ENCODE results near the gene SKI.

GRCh38 chr1:2336499-2336898 lies 108.4 kb downstream of the SKI start:
- TF ChIP-seq, protein P1, sequence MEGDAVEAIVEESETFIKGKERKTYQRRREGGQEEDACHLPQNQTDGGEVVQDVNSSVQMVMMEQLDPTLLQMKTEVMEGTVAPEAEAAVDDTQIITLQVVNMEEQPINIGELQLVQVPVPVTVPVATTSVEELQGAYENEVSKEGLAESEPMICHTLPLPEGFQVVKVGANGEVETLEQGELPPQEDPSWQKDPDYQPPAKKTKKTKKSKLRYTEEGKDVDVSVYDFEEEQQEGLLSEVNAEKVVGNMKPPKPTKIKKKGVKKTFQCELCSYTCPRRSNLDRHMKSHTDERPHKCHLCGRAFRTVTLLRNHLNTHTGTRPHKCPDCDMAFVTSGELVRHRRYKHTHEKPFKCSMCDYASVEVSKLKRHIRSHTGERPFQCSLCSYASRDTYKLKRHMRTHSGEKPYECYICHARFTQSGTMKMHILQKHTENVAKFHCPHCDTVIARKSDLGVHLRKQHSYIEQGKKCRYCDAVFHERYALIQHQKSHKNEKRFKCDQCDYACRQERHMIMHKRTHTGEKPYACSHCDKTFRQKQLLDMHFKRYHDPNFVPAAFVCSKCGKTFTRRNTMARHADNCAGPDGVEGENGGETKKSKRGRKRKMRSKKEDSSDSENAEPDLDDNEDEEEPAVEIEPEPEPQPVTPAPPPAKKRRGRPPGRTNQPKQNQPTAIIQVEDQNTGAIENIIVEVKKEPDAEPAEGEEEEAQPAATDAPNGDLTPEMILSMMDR (IDR thresholded peaks at IDR 0.05): no peak
- no peak for TF ChIP-seq POLR2A (IDR thresholded peaks at IDR 0.05)
- TF ChIP-seq EP300 (IDR thresholded peaks at IDR 0.05): no peak
